ENCODE measurements around the gene HK1.

- TF ChIP-seq, protein P1, sequence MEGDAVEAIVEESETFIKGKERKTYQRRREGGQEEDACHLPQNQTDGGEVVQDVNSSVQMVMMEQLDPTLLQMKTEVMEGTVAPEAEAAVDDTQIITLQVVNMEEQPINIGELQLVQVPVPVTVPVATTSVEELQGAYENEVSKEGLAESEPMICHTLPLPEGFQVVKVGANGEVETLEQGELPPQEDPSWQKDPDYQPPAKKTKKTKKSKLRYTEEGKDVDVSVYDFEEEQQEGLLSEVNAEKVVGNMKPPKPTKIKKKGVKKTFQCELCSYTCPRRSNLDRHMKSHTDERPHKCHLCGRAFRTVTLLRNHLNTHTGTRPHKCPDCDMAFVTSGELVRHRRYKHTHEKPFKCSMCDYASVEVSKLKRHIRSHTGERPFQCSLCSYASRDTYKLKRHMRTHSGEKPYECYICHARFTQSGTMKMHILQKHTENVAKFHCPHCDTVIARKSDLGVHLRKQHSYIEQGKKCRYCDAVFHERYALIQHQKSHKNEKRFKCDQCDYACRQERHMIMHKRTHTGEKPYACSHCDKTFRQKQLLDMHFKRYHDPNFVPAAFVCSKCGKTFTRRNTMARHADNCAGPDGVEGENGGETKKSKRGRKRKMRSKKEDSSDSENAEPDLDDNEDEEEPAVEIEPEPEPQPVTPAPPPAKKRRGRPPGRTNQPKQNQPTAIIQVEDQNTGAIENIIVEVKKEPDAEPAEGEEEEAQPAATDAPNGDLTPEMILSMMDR (IDR thresholded peaks at IDR 0.05), result no peak
- TF ChIP-seq POLR2A (IDR thresholded peaks at IDR 0.05), result no peak
These were observed 147.4 kb downstream of the HK1 start for GRCh38 chr10:69425511-69426298.
